ENCODE results near the gene ZC3H8. TPM values are rescaled to one million over a fixed set of nuclear protein-coding genes. Genes with fewer than 3 reads are reported as not detected.

Gene ZC3H8
- total and polyA plus RNA-seq, 11 donors: 5.1 to 12.2 (median 7.8) TPM

- peaks cover 0 to 3% (median 0%) of the 10 kb centered on the region in 12 donors for H3K9me3 ChIP-seq
- DNase-seq (no peak), ATAC-seq (no peak)
- no peak for TF ChIP-seq POLR2A (IDR thresholded peaks at IDR 0.05)
- TF ChIP-seq, protein P1, sequence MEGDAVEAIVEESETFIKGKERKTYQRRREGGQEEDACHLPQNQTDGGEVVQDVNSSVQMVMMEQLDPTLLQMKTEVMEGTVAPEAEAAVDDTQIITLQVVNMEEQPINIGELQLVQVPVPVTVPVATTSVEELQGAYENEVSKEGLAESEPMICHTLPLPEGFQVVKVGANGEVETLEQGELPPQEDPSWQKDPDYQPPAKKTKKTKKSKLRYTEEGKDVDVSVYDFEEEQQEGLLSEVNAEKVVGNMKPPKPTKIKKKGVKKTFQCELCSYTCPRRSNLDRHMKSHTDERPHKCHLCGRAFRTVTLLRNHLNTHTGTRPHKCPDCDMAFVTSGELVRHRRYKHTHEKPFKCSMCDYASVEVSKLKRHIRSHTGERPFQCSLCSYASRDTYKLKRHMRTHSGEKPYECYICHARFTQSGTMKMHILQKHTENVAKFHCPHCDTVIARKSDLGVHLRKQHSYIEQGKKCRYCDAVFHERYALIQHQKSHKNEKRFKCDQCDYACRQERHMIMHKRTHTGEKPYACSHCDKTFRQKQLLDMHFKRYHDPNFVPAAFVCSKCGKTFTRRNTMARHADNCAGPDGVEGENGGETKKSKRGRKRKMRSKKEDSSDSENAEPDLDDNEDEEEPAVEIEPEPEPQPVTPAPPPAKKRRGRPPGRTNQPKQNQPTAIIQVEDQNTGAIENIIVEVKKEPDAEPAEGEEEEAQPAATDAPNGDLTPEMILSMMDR (IDR thresholded peaks at IDR 0.05): no peak
- H3K36me3 ChIP-seq: no peaks in the 10 kb centered on the region
- peaks cover 0 to 5% (median 0%) of the 10 kb centered on the region in 12 donors for H3K4me1 ChIP-seq
- no peak overlapping the region for H3K27ac ChIP-seq
- no peak overlapping the region for H3K4me3 ChIP-seq
- H3K27me3 ChIP-seq: peaks cover 0 to 23% (median 17%) of the 10 kb centered on the region in 9 donors
- intact Hi-C loops (cut with DNase I): no loop called here
- WGBS, 4 donors: 76 to 93% (median 89%) methylated on average over 15 to 17 of the region's 17 CpGs
Measured at GRCh38 chr2:112182581-112183034, 72.2 kb downstream of the ZC3H8 start.

DNA sequence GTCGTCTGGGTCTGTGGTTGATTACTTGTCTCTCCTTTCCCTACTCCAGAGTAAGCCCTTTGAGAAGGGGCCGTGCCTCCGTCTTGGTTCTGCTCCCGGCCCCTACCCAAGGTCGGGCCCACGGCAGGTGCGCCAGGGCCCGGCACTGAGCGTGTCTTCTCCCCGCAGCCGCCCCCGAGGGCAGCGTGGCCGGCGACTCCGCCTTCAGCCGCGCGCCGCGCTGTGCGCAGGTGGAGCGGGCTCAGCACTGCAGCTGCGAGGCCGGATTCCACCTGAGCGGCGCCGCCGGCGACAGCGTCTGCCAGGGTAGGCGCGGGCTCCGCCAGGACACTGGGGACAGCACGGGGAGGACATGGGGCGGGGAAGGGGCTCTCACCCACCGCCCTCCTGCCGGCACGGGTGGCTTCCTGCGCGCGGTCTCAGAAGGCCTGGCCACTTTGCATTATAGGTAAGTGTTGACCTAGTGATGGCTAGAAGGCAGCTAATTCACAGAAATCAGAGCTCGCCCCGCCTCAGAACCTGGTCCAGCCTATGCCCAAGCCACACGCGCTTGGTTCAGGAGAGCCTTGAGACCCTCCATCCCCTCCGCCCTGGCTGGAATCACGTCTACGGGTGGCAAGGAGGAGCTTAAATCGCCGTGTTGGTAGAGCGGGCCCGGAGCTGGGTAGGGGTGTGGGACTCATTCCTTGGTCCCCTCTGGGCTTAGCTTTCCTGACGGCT, 73.1 kb downstream of the ZC3H8 start:
- no peaks in the 10 kb centered on the region for H3K36me3 ChIP-seq
- peak overlapping the region in 1 of 12 donors; percentile 26 for H3K4me3 ChIP-seq
- H3K9me3 ChIP-seq: peaks cover 0 to 3% (median 0%) of the 10 kb centered on the region in 12 donors
- WGBS, 4 donors: 22 to 39% (median 25%) methylated on average over 21 to 54 of the region's 54 CpGs
- no peak overlapping the region for H3K27ac ChIP-seq
- peak in 3 of 4 donors; percentile 14 to 42 (median 37) for ATAC-seq
- H3K4me1 ChIP-seq: peaks cover 0 to 5% (median 0%) of the 10 kb centered on the region in 12 donors
- no peak for TF ChIP-seq POLR2A (IDR thresholded peaks at IDR 0.05)
- TF ChIP-seq, protein P1 (IDR thresholded peaks at IDR 0.05): no peak
- intact Hi-C loops (cut with DNase I): no loop called here
- DNase-seq: no peak
- H3K27me3 ChIP-seq: peaks cover 0 to 23% (median 17%) of the 10 kb centered on the region in 9 donors

GRCh38 chr2:112175958-112176573, 78.8 kb downstream of the ZC3H8 start:
- TF ChIP-seq POLR2A (IDR thresholded peaks at IDR 0.05): no peak
- TF ChIP-seq, protein P1 (IDR thresholded peaks at IDR 0.05): no peak

GRCh38 chr2:112175333-112175732, 79.5 kb downstream of the ZC3H8 start:
- H3K27me3 ChIP-seq: peaks cover 0 to 5% (median 2%) of the 10 kb centered on the region in 9 donors
- H3K36me3 ChIP-seq: no peaks in the 10 kb centered on the region
- intact Hi-C loops (cut with DNase I): no loop called here
- no peak overlapping the region for H3K27ac ChIP-seq
- ATAC-seq (no peak), DNase-seq (no peak)
- TF ChIP-seq, protein P1 (IDR thresholded peaks at IDR 0.05): no peak
- no peak for TF ChIP-seq POLR2A (IDR thresholded peaks at IDR 0.05)
- H3K4me1 ChIP-seq: no peaks in the 10 kb centered on the region
- no peak overlapping the region for H3K4me3 ChIP-seq
- WGBS, 4 donors: 84 to 90% (median 87%) methylated on average over 3 of the region's 3 CpGs
- peaks cover 0 to 3% (median 0%) of the 10 kb centered on the region in 12 donors for H3K9me3 ChIP-seq

More at GRCh38 chr2:112175958-112176573, 78.8 kb downstream of the ZC3H8 start:
- no peak for DNase-seq
- Histone ChIP-seq H3K27ac (no peak overlapping the region), H3K36me3 (no peaks in the 10 kb centered on the region), H3K4me1 (no peaks in the 10 kb centered on the region), H3K4me3 (no peak overlapping the region), H3K27me3 (peaks cover 0 to 13% (median 10%) of the 10 kb centered on the region in 9 donors), H3K9me3 (peaks cover 0 to 3% (median 0%) of the 10 kb centered on the region in 12 donors)
- WGBS, 4 donors: 94 to 97% (median 96%) methylated on average over 7 of the region's 7 CpGs
- ATAC-seq: no peak
- intact Hi-C loops (cut with DNase I): no loop called here
